Progenitor cell of endocrine pancreas (in vitro differentiated cells): Measurements from ENCODE around the gene CSF3R. TPM values are rescaled to one million over a fixed set of nuclear protein-coding genes. Genes with fewer than 3 reads are reported as not detected.
A peak's percentile ranks its signal among the peaks of the same experiment; 100 is the strongest.
"Not testable (repeated sequence)": the region's sequence is repeated elsewhere in the genome, so short reads cannot be mapped to it uniquely, and the experiment has no call there.

Experiments used
- DNase-seq: peaks from one replicate; pipeline ENCODE4 v3.0.0; 2021; ENCODE audit warnings: low spot score; ENCODE audit not compliant: unreplicated experiment
- H3K27ac Mint-ChIP-seq: 2 replicates; pipeline ENCODE4 v1.8.0; 2021; ENCODE audit warnings: mild to moderate bottlenecking, moderate library complexity, mixed read lengths
- H3K27me3 Mint-ChIP-seq: 2 replicates; pipeline ENCODE4 v1.8.0; 2021; ENCODE audit warnings: mixed read lengths
- H3K36me3 Mint-ChIP-seq: 2 replicates; pipeline ENCODE4 v1.8.0; 2022; ENCODE audit warnings: mixed read lengths; ENCODE audit not compliant: insufficient read depth
- H3K4me1 Mint-ChIP-seq: 2 replicates; pipeline ENCODE4 v1.8.0; 2021; ENCODE audit warnings: low read depth, mixed read lengths
- H3K4me3 Mint-ChIP-seq: 2 replicates; pipeline ENCODE4 v1.8.0; 2021; ENCODE audit warnings: low read depth, mild to moderate bottlenecking, moderate library complexity, mixed read lengths
- H3K9me3 Mint-ChIP-seq: 2 replicates; pipeline ENCODE4 v1.8.0; 2021; ENCODE audit warnings: low read depth, mixed read lengths
- CTCF ChIP-seq: fragments of 200-600 bp; sonication (generic); IDR thresholded peaks from one replicate; pipeline ENCODE4 v1.5.0; 2021; ENCODE audit warnings: antibody characterized with exemption, mild to moderate bottlenecking; ENCODE audit not compliant: unreplicated experiment
- total RNA-seq: library from RNA; stranded (reverse); gene quantifications from 2 replicates; pipeline ENCODE4 v1.2.1, GENCODE V29; 2021

CSF3R gene
- total RNA-seq, 1 donor from 2014 or later: 5.5 TPM

DNA sequence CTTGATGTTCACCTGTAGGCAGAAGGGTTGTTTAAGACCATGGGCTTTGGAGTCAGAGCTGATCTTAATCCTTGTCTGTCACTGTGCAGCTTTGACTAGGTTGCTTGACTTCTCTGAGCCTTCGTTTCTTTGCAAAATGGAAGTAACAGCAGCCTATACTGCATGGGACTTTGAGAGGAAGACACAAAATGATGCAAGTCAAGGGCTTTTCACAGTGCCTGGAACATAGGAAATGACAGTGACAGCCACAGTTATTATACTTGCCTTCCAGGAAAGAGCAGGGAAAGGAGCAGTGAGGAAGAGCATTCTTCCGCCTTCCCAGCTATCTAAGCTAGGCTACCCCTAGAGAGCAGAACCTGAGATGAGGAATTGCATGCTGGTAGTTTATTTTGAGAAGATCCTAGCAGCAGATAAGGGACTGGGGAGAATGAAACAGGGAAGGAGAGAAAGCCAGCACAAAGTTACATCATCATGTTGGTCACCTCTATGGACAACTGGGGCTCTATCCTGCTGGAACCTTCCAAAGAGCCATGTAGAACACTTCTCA, 3.1 kb downstream of the CSF3R start:
- Mint-ChIP-seq H3K4me1 (peaks cover 16% of the 10 kb centered on the region), H3K27ac (no peak overlapping the region), H3K27me3 (no peaks in the 10 kb centered on the region), H3K4me3 (no peak overlapping the region), H3K9me3 (no peaks in the 10 kb centered on the region), H3K36me3 (no peaks in the 10 kb centered on the region)
- DNase-seq: no peak
- no peak for TF ChIP-seq CTCF

- Mint-ChIP-seq H3K27ac (peak overlapping the region; percentile 64), H3K4me1 (peaks cover 16% of the 10 kb centered on the region)
- TF ChIP-seq CTCF: peak; percentile 11
- not testable (repeated sequence) for H3K9me3 Mint-ChIP-seq, H3K27me3 Mint-ChIP-seq, H3K36me3 Mint-ChIP-seq, DNase-seq, H3K4me3 Mint-ChIP-seq
Observed at GRCh38 chr1:36477615-36478014, 5.1 kb downstream of the CSF3R start.

DNA sequence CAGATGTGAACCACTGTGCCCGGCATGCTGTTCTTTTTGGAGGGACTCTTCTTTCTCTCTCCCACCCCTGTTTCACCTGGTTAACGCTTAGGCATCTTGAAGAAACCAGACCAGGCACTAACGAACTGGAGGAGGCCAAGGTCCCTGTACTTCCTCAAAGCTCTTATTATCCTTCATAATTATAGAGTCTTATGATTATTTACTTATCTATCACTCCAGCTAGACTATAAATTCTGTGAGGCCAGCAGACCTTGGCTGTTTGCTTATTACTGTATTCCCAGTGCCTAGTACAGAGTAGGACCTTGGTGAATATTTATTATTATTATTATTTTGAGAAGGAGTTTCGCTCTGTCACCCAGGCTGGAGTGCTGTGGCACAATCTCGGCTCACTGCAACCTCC, 5.8 kb downstream of the CSF3R start:
- peaks cover 13% of the 10 kb centered on the region for H3K4me1 Mint-ChIP-seq

DNA sequence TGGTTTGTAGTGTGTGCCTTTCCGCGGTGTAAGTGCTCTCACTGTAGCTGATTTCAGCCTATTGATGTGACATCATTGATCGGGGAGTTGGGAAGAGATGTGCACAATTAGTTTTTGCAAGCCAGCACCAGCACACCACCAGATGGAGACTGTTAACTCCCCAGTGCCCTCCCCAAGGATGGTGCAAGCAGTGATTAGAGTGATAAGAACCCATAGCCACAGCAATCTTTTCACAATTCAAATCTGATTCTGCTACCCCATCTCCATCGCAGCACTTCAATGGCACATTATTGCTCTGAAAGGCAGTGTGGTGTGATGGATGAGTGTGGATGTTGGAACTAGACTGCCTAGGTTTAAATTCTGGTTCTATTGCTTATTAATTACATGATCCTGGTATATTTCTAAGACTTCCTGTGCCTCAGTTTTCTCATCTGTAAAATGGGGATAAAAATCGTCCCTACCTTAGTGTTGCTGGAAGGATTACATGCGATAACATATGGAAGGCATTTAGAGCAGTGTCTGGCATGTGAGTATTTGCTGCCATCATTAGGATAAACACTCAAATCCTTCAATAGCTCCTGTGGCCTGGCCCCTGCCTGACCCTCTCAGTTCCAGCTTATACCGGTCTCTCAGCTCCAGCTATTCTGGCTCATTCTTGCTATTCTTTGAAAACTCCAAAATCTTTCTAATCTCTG, 6.7 kb downstream of the CSF3R start:
- Mint-ChIP-seq H3K36me3 (no peaks in the 10 kb centered on the region), H3K27ac (no peak overlapping the region), H3K4me1 (peaks cover 7% of the 10 kb centered on the region), H3K27me3 (no peaks in the 10 kb centered on the region), H3K9me3 (no peaks in the 10 kb centered on the region), H3K4me3 (no peak overlapping the region)
- TF ChIP-seq CTCF: no peak
- no peak for DNase-seq

More for the DNA sequence above, 5.8 kb downstream of the CSF3R start:
- Mint-ChIP-seq H3K36me3 (no peaks in the 10 kb centered on the region), H3K27me3 (no peaks in the 10 kb centered on the region), H3K4me3 (no peak overlapping the region), H3K9me3 (no peaks in the 10 kb centered on the region), H3K27ac (no peak overlapping the region)
- DNase-seq: no peak
- TF ChIP-seq CTCF: no peak

DNA sequence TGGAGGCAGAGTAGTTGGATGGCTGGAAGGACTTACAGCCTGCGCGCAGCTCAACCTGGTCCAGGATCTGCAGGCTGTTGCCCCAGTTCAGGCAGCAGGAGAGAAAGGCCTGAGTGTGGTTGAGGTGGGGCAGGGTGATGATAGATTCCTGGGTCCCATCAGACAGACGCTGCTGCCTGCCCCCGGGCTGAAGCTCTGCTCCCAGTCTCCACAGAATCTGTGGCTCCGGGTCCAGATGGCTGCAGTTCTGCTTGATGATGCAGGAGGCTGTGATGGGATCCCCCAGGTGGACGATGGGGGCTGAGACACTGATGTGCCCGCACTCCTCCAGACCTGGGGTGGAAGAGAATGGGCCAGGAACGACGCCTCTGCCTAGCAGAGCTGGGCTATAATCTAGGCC, 7.4 kb downstream of the CSF3R start:
- DNase-seq: no peak
- H3K27ac Mint-ChIP-seq: no peak overlapping the region

More for the DNA sequence above, 7.4 kb downstream of the CSF3R start:
- peaks cover 8% of the 10 kb centered on the region for H3K4me1 Mint-ChIP-seq
- H3K36me3 Mint-ChIP-seq: no peaks in the 10 kb centered on the region
- no peaks in the 10 kb centered on the region for H3K9me3 Mint-ChIP-seq
- no peak overlapping the region for H3K4me3 Mint-ChIP-seq
- no peaks in the 10 kb centered on the region for H3K27me3 Mint-ChIP-seq
- no peak for TF ChIP-seq CTCF
